ENCODE data around the gene SNX27. TPM values are rescaled to one million over a fixed set of nuclear protein-coding genes. Genes with fewer than 3 reads are reported as not detected.

The SNX27 gene
- total RNA-seq, 2 donors from 2014 or later: 41.2 to 47.3 TPM

DNA sequence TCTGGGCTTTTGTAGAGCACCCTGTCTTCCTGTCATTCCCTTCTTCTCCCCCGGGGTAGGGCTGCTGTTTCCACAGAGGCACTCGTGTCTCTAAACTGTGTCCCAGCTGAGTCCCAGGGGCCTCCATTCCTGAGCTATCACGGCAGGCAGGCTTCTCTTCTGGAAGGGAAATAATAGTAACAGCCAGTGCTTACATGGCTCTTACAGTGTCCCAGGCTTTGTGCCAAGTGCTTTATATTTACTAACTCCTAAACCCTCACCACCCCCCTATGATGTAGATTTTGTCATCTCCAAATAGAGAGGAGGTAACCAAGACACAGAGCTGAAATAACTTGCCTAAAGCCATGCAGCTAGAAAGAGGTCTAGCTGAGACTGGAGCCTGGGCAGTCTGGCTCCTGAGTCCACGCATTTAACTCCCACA, 106.2 kb downstream of the SNX27 start:
- Mint-ChIP-seq H3K36me3 (ENCODE audit: low read depth) (no peaks in the 10 kb centered on the region), H3K27ac (no peak overlapping the region), H3K27me3 (ENCODE audit: insufficient read depth) (peaks cover 61% of the 10 kb centered on the region), H3K4me3 (no peak overlapping the region), H3K9me3 (no peaks in the 10 kb centered on the region), H3K4me1 (peaks cover 11% of the 10 kb centered on the region)
- WGBS, 2 experiments (ENCODE audit: insufficient coverage in 1 of 2, insufficient read length in 1 of 2): 55 to 61% methylated on average over 3 to 4 of the region's 4 CpGs
- no peak overlapping the region for H3K4me3 ChIP-seq (ENCODE audit: low read length)
- no peak overlapping the region for H3K27ac ChIP-seq (ENCODE audit: low read depth, low read length)
- no peaks in the 10 kb centered on the region for H3K36me3 ChIP-seq (ENCODE audit: control insufficient read depth, insufficient read depth, low read length)
- TF ChIP-seq, protein P1, sequence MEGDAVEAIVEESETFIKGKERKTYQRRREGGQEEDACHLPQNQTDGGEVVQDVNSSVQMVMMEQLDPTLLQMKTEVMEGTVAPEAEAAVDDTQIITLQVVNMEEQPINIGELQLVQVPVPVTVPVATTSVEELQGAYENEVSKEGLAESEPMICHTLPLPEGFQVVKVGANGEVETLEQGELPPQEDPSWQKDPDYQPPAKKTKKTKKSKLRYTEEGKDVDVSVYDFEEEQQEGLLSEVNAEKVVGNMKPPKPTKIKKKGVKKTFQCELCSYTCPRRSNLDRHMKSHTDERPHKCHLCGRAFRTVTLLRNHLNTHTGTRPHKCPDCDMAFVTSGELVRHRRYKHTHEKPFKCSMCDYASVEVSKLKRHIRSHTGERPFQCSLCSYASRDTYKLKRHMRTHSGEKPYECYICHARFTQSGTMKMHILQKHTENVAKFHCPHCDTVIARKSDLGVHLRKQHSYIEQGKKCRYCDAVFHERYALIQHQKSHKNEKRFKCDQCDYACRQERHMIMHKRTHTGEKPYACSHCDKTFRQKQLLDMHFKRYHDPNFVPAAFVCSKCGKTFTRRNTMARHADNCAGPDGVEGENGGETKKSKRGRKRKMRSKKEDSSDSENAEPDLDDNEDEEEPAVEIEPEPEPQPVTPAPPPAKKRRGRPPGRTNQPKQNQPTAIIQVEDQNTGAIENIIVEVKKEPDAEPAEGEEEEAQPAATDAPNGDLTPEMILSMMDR (conservative IDR thresholded peaks at IDR 0.05): no peak
- peaks cover 4% of the 10 kb centered on the region for H3K4me1 ChIP-seq (ENCODE audit: control insufficient read depth, insufficient read depth, low read length)
- no peak for DNase-seq
- H3K9me3 ChIP-seq (ENCODE audit: control insufficient read depth, low read length): no peaks in the 10 kb centered on the region
- no peak overlapping the region for H3K9ac ChIP-seq (ENCODE audit: extremely low read depth, low read length, poor library complexity, severe bottlenecking)
- peaks cover 60% of the 10 kb centered on the region for H3K27me3 ChIP-seq (ENCODE audit: control insufficient read depth, insufficient read depth, low read length, poor library complexity, severe bottlenecking)

DNA sequence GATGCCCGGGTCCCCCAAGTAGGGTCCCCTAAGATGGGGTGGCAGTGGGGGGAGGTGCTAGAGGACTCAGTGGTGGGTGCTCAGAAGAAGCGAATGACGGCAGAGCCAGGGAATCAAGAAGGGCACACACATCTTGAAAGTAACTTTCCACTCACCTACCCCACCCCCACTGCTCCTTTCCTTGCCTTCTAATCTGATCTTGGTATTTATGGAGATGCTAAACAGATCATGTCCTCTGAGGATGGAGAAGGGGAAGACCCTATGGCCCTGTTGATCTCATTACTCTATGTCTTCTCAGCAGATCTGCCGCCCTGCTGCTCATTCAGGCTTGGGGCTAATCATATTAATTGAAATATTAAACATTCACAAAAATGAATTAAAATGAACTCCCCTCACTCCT, 106.8 kb downstream of the SNX27 start:
- TF ChIP-seq, protein P1 (conservative IDR thresholded peaks at IDR 0.05): no peak
- Mint-ChIP-seq H3K4me1 (peaks cover 8% of the 10 kb centered on the region), H3K27me3 (ENCODE audit: insufficient read depth) (peaks cover 66% of the 10 kb centered on the region), H3K27ac (no peak overlapping the region), H3K9me3 (no peaks in the 10 kb centered on the region), H3K4me3 (no peak overlapping the region), H3K36me3 (ENCODE audit: low read depth) (no peaks in the 10 kb centered on the region)
- Histone ChIP-seq H3K9me3 (ENCODE audit: control insufficient read depth, low read length) (no peaks in the 10 kb centered on the region), H3K4me3 (ENCODE audit: low read length) (no peak overlapping the region), H3K36me3 (ENCODE audit: control insufficient read depth, insufficient read depth, low read length) (no peaks in the 10 kb centered on the region), H3K27me3 (ENCODE audit: control insufficient read depth, insufficient read depth, low read length, poor library complexity, severe bottlenecking) (peaks cover 66% of the 10 kb centered on the region), H3K9ac (ENCODE audit: extremely low read depth, low read length, poor library complexity, severe bottlenecking) (no peak overlapping the region), H3K4me1 (ENCODE audit: control insufficient read depth, insufficient read depth, low read length) (peaks cover 4% of the 10 kb centered on the region), H3K27ac (ENCODE audit: low read depth, low read length) (no peak overlapping the region)
- DNase-seq: no peak
- WGBS, 2 experiments (ENCODE audit: insufficient coverage in 1 of 2, insufficient read length in 1 of 2): 82% methylated on average over 4 of the region's 4 CpGs; no CpG with 5 or more reads in 1 of the 2 experiments

DNA sequence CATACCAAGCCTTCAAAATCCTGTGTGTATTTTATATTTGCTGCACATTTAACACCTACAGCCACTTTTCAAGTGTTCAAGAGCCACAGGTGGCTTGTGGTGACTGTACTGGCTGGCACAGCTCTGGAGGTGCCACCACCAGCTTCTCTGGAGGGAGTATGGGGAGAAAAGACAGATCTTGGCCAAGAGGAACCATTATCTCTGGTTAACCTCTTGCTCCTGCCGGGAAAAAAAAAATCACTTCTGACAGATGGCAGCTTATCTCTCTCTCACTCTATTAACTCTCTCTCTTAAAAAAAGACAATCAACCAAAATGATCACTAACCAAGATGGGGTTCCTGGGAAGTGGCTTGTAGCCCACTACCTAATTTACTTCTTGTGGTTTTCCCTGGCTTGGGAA, 108.3 kb downstream of the SNX27 start:
- H3K27me3 ChIP-seq (ENCODE audit: control insufficient read depth, insufficient read depth, low read length, poor library complexity, severe bottlenecking): peaks cover 71% of the 10 kb centered on the region

More for the DNA sequence above, 108.3 kb downstream of the SNX27 start:
- TF ChIP-seq, protein P1 (conservative IDR thresholded peaks at IDR 0.05): no peak
- H3K9me3 Mint-ChIP-seq: no peaks in the 10 kb centered on the region
- H3K36me3 ChIP-seq (ENCODE audit: control insufficient read depth, insufficient read depth, low read length): no peaks in the 10 kb centered on the region
- peaks cover 15% of the 10 kb centered on the region for H3K4me1 Mint-ChIP-seq
- H3K4me1 ChIP-seq (ENCODE audit: control insufficient read depth, insufficient read depth, low read length): peaks cover 4% of the 10 kb centered on the region
- no peak overlapping the region for H3K9ac ChIP-seq (ENCODE audit: extremely low read depth, low read length, poor library complexity, severe bottlenecking)
- no peak overlapping the region for H3K4me3 Mint-ChIP-seq
- H3K27me3 Mint-ChIP-seq (ENCODE audit: insufficient read depth): peaks cover 75% of the 10 kb centered on the region
- DNase-seq: no peak
- H3K9me3 ChIP-seq (ENCODE audit: control insufficient read depth, low read length): no peaks in the 10 kb centered on the region
- no peak overlapping the region for H3K4me3 ChIP-seq (ENCODE audit: low read length)
- no peak overlapping the region for H3K27ac Mint-ChIP-seq
- H3K36me3 Mint-ChIP-seq (ENCODE audit: low read depth): no peaks in the 10 kb centered on the region
- H3K27ac ChIP-seq (ENCODE audit: low read depth, low read length): no peak overlapping the region
- 0 to 41% methylated on average over 1 of the region's 1 CpG for WGBS, 2 experiments (ENCODE audit: insufficient coverage in 1 of 2, insufficient read length in 1 of 2)
